ENCODE measurements around the gene IRF2BPL. TPM values are rescaled to one million over a fixed set of nuclear protein-coding genes. Genes with fewer than 3 reads are reported as not detected.

Gene IRF2BPL
- total RNA-seq, 1 experiment from 2014 or later, result 142 TPM

- Histone ChIP-seq H3K36me3 (replicated peaks; ENCODE audit: control insufficient read depth, insufficient read depth, low read length) (no peaks in the 10 kb centered on the region), H3K27me3 (ENCODE audit: control insufficient read depth, insufficient read depth, low read length) (no peaks in the 10 kb centered on the region), H3K4me3 (ENCODE audit: insufficient read depth, low read depth, low read length) (no peak overlapping the region)
- no peak for DNase-seq
These were observed 14.9 kb upstream of the IRF2BPL start for GRCh38 chr14:77043177-77043983.

GRCh38 chr14:77041881-77042545 is 13.5 kb upstream of the IRF2BPL start:
- H3K4me3 ChIP-seq (ENCODE audit: insufficient read depth, low read depth, low read length), result no peak overlapping the region
- no peak for DNase-seq
- H3K36me3 ChIP-seq (replicated peaks; ENCODE audit: control insufficient read depth, insufficient read depth, low read length), result no peaks in the 10 kb centered on the region
- no peaks in the 10 kb centered on the region for H3K27me3 ChIP-seq (ENCODE audit: control insufficient read depth, insufficient read depth, low read length)

GRCh38 chr14:77040741-77041653 is 12.5 kb upstream of the IRF2BPL start:
- Histone ChIP-seq H3K4me3 (ENCODE audit: insufficient read depth, low read depth, low read length) (peak overlapping the region; percentile 37), H3K27me3 (ENCODE audit: control insufficient read depth, insufficient read depth, low read length) (no peaks in the 10 kb centered on the region), H3K36me3 (replicated peaks; ENCODE audit: control insufficient read depth, insufficient read depth, low read length) (no peaks in the 10 kb centered on the region)
- DNase-seq, result no peak

GRCh38 chr14:77040059-77040740 is 11.7 kb upstream of the IRF2BPL start:
- Histone ChIP-seq H3K4me3 (ENCODE audit: insufficient read depth, low read depth, low read length) (peak overlapping the region; percentile 37), H3K36me3 (replicated peaks; ENCODE audit: control insufficient read depth, insufficient read depth, low read length) (no peaks in the 10 kb centered on the region), H3K27me3 (ENCODE audit: control insufficient read depth, insufficient read depth, low read length) (no peaks in the 10 kb centered on the region)
- peak; percentile 75 for DNase-seq

- no peaks in the 10 kb centered on the region for H3K27me3 ChIP-seq (ENCODE audit: control insufficient read depth, insufficient read depth, low read length)
- H3K4me3 ChIP-seq (ENCODE audit: insufficient read depth, low read depth, low read length), result peak overlapping the region; percentile 37
These were observed 11.0 kb upstream of the IRF2BPL start for GRCh38 chr14:77039285-77040058.

GRCh38 chr14:77037938-77038568 is 9.5 kb upstream of the IRF2BPL start:
- peak; percentile 53 for DNase-seq
- Histone ChIP-seq H3K36me3 (replicated peaks; ENCODE audit: control insufficient read depth, insufficient read depth, low read length) (no peaks in the 10 kb centered on the region), H3K4me3 (ENCODE audit: insufficient read depth, low read depth, low read length) (peak overlapping the region; percentile 13; the same call in 1 of the 2 replicates)

More at GRCh38 chr14:77039285-77040058, 11.0 kb upstream of the IRF2BPL start:
- DNase-seq, result no peak
- no peaks in the 10 kb centered on the region for H3K36me3 ChIP-seq (replicated peaks; ENCODE audit: control insufficient read depth, insufficient read depth, low read length)

GRCh38 chr14:77037215-77037937 is 8.9 kb upstream of the IRF2BPL start:
- H3K4me3 ChIP-seq (ENCODE audit: insufficient read depth, low read depth, low read length), result peak overlapping the region; percentile 13; the same call in 1 of the 2 replicates
- no peaks in the 10 kb centered on the region for H3K27me3 ChIP-seq (ENCODE audit: control insufficient read depth, insufficient read depth, low read length)
- no peaks in the 10 kb centered on the region for H3K36me3 ChIP-seq (replicated peaks; ENCODE audit: control insufficient read depth, insufficient read depth, low read length)
- no peak for DNase-seq

More at GRCh38 chr14:77037938-77038568, 9.5 kb upstream of the IRF2BPL start:
- H3K27me3 ChIP-seq (ENCODE audit: control insufficient read depth, insufficient read depth, low read length), result no peaks in the 10 kb centered on the region

GRCh38 chr14:77036484-77037214 is 8.1 kb upstream of the IRF2BPL start:
- no peak overlapping the region for H3K4me3 ChIP-seq (ENCODE audit: insufficient read depth, low read depth, low read length)
- no peaks in the 10 kb centered on the region for H3K36me3 ChIP-seq (replicated peaks; ENCODE audit: control insufficient read depth, insufficient read depth, low read length)
- no peak for DNase-seq
- H3K27me3 ChIP-seq (ENCODE audit: control insufficient read depth, insufficient read depth, low read length), result no peaks in the 10 kb centered on the region

- no peak overlapping the region for H3K4me3 ChIP-seq (ENCODE audit: insufficient read depth, low read depth, low read length)
- no peaks in the 10 kb centered on the region for H3K27me3 ChIP-seq (ENCODE audit: control insufficient read depth, insufficient read depth, low read length)
- DNase-seq, result no peak
- no peaks in the 10 kb centered on the region for H3K36me3 ChIP-seq (replicated peaks; ENCODE audit: control insufficient read depth, insufficient read depth, low read length)
These were observed 6.8 kb upstream of the IRF2BPL start for GRCh38 chr14:77035267-77035666.

GRCh38 chr14:77033622-77034589 is 5.4 kb upstream of the IRF2BPL start:
- H3K27me3 ChIP-seq (ENCODE audit: control insufficient read depth, insufficient read depth, low read length), result no peaks in the 10 kb centered on the region
- DNase-seq, result peak; percentile 96
- no peaks in the 10 kb centered on the region for H3K36me3 ChIP-seq (replicated peaks; ENCODE audit: control insufficient read depth, insufficient read depth, low read length)
- peak overlapping the region; percentile 49 for H3K4me3 ChIP-seq (ENCODE audit: insufficient read depth, low read depth, low read length)

GRCh38 chr14:77032844-77033621 is 4.5 kb upstream of the IRF2BPL start:
- peak; percentile 87 for DNase-seq
- H3K27me3 ChIP-seq (ENCODE audit: control insufficient read depth, insufficient read depth, low read length), result no peaks in the 10 kb centered on the region

More at GRCh38 chr14:77032844-77033621, 4.5 kb upstream of the IRF2BPL start:
- Histone ChIP-seq H3K4me3 (ENCODE audit: insufficient read depth, low read depth, low read length) (peak overlapping the region; percentile 49), H3K36me3 (replicated peaks; ENCODE audit: control insufficient read depth, insufficient read depth, low read length) (no peaks in the 10 kb centered on the region)

Measured in H7 (cell line).